ENCODE measurements around the gene POTEE.
"Not testable (repeated sequence)": the region's sequence is repeated elsewhere in the genome, so short reads cannot be mapped to it uniquely, and the experiment has no call there.

The POTEE gene

DNA sequence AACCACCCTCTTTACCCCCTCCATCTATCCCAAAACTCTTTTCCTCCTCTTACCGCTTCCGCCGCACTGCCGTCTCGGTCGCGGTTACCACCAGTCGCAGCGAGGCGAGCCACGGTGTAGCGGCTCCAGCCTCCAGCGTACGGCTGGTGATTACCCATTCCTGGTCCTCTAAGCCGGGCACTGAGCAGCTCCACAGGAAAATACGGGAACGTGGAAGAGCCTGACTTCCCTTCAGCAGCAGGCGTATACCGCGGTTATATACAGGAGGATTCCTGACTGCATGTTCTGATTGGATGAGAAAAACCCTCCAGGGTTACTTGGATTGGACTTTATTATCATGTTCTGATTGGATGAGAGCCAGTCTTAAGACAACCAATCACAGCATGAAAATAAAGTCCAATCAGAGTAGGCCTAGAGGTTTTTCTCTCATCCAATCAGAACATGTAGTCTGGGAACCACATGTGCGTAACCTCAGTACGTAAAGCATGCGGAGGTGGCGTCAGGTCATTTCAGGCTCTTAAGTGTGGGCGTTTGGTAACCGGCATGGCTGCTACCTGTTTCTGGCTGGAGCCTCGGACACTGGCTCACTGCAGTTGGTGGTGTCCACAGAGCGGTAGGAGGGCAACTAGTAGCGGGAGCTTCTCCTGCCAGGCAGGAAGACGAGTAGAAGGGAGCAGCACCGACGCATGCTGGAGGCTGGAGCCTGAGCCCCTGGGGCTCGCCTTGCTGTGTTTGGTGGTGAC, at the start of gene POTEE:
TSS of gene POTEE (plus strand) at position 507 of the 743 bp plus-strand sequence. CDS start 8,867 bp downstream, outside the sequence.
- intact Hi-C loops (cut with DNase I; ENCODE audit: low total_unique reads); DNase-seq; H3K27ac ChIP-seq; H3K9me3 ChIP-seq; H3K4me1 ChIP-seq; H3K36me3 ChIP-seq; H3K27me3 ChIP-seq; H3K4me3 ChIP-seq: not testable (repeated sequence)

- H3K27me3 ChIP-seq; intact Hi-C loops (cut with DNase I; ENCODE audit: low total_unique reads); H3K36me3 ChIP-seq; H3K9me3 ChIP-seq; H3K4me1 ChIP-seq; H3K4me3 ChIP-seq; DNase-seq; H3K27ac ChIP-seq: not testable (repeated sequence)
These were observed 43.8 kb upstream of the POTEE start for GRCh38 chr2:131165562-131165961.

- Histone ChIP-seq H3K4me1 (no peaks in the 10 kb centered on the region), H3K9me3 (no peaks in the 10 kb centered on the region), H3K36me3 (no peaks in the 10 kb centered on the region), H3K4me3 (no peak overlapping the region), H3K27ac (no peak overlapping the region), H3K27me3 (peaks cover 0 to 6% of the 10 kb centered on the region in 2 donors)
- no peak for DNase-seq
- intact Hi-C loops (cut with DNase I; ENCODE audit: low total_unique reads) = no loop called here
- TF ChIP-seq, protein P1, sequence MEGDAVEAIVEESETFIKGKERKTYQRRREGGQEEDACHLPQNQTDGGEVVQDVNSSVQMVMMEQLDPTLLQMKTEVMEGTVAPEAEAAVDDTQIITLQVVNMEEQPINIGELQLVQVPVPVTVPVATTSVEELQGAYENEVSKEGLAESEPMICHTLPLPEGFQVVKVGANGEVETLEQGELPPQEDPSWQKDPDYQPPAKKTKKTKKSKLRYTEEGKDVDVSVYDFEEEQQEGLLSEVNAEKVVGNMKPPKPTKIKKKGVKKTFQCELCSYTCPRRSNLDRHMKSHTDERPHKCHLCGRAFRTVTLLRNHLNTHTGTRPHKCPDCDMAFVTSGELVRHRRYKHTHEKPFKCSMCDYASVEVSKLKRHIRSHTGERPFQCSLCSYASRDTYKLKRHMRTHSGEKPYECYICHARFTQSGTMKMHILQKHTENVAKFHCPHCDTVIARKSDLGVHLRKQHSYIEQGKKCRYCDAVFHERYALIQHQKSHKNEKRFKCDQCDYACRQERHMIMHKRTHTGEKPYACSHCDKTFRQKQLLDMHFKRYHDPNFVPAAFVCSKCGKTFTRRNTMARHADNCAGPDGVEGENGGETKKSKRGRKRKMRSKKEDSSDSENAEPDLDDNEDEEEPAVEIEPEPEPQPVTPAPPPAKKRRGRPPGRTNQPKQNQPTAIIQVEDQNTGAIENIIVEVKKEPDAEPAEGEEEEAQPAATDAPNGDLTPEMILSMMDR (IDR thresholded peaks at IDR 0.05) = no peak
These were observed 40.8 kb upstream of the POTEE start for GRCh38 chr2:131168538-131168937.

DNA sequence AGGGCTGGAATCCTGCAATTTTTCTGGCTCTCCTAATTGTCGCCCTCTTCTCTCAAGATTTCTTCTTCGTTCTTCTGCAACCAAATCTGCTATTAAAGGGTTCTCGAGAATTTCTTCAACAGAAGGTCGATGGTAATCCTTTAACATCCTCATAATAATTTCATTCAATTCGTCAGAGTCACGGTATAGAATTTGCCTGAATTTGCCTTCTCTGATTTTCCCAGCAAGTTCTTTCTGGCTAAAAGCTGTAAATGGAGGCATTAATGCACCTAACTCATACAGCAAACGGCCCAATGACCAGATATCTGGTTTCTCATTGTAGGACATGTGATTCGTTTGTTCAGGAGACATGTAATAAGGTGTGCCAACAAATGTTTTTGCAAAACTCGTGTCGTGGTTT, 31.3 kb upstream of the POTEE start:
- H3K27me3 ChIP-seq; H3K4me1 ChIP-seq; H3K9me3 ChIP-seq; DNase-seq; H3K36me3 ChIP-seq; H3K4me3 ChIP-seq; H3K27ac ChIP-seq; intact Hi-C loops (cut with DNase I; ENCODE audit: low total_unique reads): not testable (repeated sequence)

GRCh38 chr2:131178721-131179418, 30.5 kb upstream of the POTEE start:
- H3K27me3 ChIP-seq; intact Hi-C loops (cut with DNase I; ENCODE audit: low total_unique reads); H3K27ac ChIP-seq: not testable (repeated sequence)

DNA sequence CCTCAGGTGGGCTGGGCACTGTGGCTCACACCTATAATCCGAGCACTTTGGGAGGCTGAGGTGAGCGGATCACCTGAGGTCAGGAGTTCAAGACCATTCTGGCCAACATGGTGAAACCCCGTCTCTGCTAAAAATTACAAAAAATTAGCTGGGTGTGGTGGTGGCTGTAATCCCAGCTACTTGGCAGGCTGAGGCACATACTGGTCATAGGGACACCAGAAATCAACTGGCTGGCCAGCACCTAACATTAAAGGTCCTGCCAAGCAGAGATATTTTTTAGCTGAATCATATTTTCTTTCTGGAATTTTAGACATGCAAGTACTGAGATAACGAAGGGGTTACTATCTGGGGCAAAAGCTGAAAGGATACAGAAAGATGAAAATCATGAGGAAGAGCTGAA, 27.9 kb upstream of the POTEE start:
- H3K36me3 ChIP-seq; intact Hi-C loops (cut with DNase I; ENCODE audit: low total_unique reads); DNase-seq; H3K4me3 ChIP-seq; H3K27ac ChIP-seq; H3K4me1 ChIP-seq; H3K27me3 ChIP-seq; H3K9me3 ChIP-seq: not testable (repeated sequence)

More at GRCh38 chr2:131178721-131179418, 30.5 kb upstream of the POTEE start:
- DNase-seq = peak in 1 of 2 donors; percentile 62
- H3K9me3 ChIP-seq, H3K4me3 ChIP-seq, H3K4me1 ChIP-seq, H3K36me3 ChIP-seq: not testable (repeated sequence)

DNA sequence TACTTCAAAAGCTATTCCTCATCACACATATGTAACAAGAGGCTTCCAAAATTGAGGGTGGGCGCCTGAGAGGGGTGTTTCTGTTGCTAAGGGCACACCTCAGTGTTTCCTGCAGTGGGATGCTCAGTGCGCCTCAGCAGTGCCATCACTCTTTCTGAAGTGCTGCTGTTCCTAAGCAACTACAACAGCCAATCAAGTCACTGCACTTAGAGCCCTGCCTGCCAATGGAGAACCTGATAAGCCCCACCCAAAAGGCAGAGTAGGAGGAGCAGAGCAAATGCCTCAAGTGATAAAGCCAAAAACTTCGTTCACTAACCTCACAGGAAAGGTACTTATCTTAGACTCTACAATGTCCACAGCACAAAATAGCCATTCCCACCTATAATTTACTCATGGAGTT, 15.9 kb upstream of the POTEE start:
- H3K4me1 ChIP-seq; H3K36me3 ChIP-seq; H3K27me3 ChIP-seq; DNase-seq; intact Hi-C loops (cut with DNase I; ENCODE audit: low total_unique reads); H3K9me3 ChIP-seq; H3K4me3 ChIP-seq; H3K27ac ChIP-seq: not testable (repeated sequence)

DNA sequence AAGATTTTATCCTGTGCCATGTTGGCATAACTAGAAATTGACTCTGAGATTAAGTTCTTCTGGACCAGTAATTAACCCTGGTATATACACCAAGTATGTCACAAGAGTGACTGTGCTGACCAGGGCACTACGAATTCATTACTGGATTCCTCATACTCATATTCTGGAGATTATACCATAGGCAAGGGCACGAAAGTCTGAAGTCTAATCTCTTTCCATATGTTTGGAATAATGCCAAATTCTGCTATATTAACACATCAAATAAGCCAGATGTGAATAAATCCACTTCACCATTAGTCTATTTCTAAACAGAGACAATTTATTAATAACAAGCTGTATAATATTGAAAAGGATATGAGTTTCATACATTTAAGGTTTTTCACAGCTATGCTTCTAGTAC, 13.2 kb upstream of the POTEE start:
- DNase-seq; intact Hi-C loops (cut with DNase I; ENCODE audit: low total_unique reads); H3K27me3 ChIP-seq; H3K9me3 ChIP-seq; H3K36me3 ChIP-seq; H3K4me1 ChIP-seq; H3K4me3 ChIP-seq; H3K27ac ChIP-seq: not testable (repeated sequence)

DNA sequence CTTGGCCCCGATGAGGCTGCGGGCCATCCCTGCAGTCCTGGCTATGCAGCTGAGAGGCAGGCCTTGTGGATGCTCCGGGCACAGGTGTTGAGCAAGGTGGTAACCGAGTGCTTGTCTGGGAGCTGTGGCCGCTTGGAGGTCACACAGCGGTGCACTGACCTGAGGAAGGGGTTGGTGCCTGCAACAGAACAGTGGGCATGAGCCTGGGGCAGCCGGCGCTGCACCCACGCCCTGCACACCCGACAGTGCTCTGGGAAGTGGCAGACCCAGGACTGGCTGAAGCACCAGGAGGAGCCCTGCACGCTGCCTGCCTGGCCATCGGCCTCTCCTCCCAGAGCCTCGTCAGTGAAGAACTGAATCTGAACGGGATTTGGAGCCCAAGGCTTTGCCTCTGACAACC, 8.2 kb upstream of the POTEE start:
- H3K4me3 ChIP-seq = no peak overlapping the region
- H3K4me1 ChIP-seq = no peaks in the 10 kb centered on the region
- no peak overlapping the region for H3K27ac ChIP-seq
- no peaks in the 10 kb centered on the region for H3K36me3 ChIP-seq
- no peaks in the 10 kb centered on the region for H3K9me3 ChIP-seq
- TF ChIP-seq, protein P1 (IDR thresholded peaks at IDR 0.05) = no peak
- DNase-seq = no peak
- H3K27me3 ChIP-seq = peaks cover 0 to 6% of the 10 kb centered on the region in 2 donors
- intact Hi-C loops (cut with DNase I; ENCODE audit: low total_unique reads) = no loop called here

GRCh38 chr2:131207839-131208238, 1.5 kb upstream of the POTEE start:
- H3K4me1 ChIP-seq; H3K4me3 ChIP-seq; DNase-seq; intact Hi-C loops (cut with DNase I; ENCODE audit: low total_unique reads); H3K36me3 ChIP-seq; H3K9me3 ChIP-seq; H3K27me3 ChIP-seq; H3K27ac ChIP-seq: not testable (repeated sequence)

DNA sequence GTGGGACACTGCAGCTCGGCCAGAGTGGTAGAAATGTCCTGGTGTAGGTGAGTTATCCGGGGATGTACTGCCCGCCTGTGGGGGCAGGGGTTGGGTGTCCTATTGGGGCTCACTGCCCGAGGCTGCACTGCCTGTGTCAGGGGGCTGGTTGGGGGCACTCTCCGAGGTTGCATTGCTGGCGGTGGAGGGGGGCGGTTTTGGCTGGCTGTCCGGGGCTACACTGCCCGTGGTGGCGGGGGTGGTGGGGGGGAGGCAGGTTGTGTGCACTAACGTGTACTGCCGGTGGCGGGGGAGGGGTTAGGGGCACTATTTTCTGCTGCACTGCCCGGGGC, 403 bp downstream of the POTEE start:
- H3K4me1 ChIP-seq; H3K4me3 ChIP-seq; H3K27ac ChIP-seq; H3K9me3 ChIP-seq; DNase-seq; H3K36me3 ChIP-seq; H3K27me3 ChIP-seq; intact Hi-C loops (cut with DNase I; ENCODE audit: low total_unique reads): not testable (repeated sequence)

DNA sequence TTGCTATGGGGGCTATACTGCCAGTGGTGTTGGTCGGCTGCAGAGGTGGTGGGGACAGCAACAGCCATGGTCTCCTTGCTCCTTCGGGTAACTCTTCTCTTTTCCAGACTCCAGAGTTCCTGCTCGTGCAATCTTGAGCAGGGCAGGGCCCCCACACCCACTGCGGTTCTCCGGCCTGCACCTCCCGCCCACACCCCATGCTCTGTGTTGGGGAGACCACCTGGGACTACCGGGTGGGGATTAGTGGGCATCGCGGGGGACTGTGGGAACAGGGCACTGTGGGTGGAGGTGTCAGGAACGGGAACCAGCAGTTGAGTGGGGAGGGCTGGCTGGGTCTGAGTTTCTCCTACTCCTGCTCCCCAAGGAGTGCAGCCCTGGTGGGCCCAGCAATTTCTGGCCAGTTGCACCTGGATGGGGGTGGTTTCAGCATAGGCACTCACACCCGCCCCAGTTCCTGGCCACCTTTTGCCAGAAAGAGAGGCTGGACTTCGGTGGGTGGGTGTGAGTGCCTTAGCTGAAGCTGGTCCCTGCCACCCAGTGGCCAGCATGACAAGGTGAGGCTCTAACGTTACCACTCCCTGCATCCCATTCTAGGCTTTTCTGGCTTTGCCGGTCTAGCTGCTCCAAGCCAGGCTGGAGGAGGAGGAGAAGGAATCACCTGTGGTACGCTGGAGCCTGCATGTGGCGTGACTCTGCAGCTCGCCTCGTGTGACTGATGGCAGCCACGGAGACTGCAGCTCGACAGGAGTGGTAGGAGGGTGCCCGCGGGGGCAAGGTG, 1.3 kb downstream of the POTEE start:
- intact Hi-C loops (cut with DNase I; ENCODE audit: low total_unique reads) = not testable (repeated sequence)

More for the DNA sequence above, 1.3 kb downstream of the POTEE start:
- not testable (repeated sequence) for H3K27me3 ChIP-seq, DNase-seq, H3K4me1 ChIP-seq, H3K9me3 ChIP-seq, H3K36me3 ChIP-seq, H3K4me3 ChIP-seq, H3K27ac ChIP-seq

All from tibial artery (tissue), 4 donors.